ENCODE data around the gene IFT57. TPM values are rescaled to one million over a fixed set of nuclear protein-coding genes. Genes with fewer than 3 reads are reported as not detected.

The IFT57 gene
- total RNA-seq (2022; extraction: Qiagen RNA extraction) = 41.8 to 47.7 TPM (median 46.0 TPM) in 5 replicates

DNA sequence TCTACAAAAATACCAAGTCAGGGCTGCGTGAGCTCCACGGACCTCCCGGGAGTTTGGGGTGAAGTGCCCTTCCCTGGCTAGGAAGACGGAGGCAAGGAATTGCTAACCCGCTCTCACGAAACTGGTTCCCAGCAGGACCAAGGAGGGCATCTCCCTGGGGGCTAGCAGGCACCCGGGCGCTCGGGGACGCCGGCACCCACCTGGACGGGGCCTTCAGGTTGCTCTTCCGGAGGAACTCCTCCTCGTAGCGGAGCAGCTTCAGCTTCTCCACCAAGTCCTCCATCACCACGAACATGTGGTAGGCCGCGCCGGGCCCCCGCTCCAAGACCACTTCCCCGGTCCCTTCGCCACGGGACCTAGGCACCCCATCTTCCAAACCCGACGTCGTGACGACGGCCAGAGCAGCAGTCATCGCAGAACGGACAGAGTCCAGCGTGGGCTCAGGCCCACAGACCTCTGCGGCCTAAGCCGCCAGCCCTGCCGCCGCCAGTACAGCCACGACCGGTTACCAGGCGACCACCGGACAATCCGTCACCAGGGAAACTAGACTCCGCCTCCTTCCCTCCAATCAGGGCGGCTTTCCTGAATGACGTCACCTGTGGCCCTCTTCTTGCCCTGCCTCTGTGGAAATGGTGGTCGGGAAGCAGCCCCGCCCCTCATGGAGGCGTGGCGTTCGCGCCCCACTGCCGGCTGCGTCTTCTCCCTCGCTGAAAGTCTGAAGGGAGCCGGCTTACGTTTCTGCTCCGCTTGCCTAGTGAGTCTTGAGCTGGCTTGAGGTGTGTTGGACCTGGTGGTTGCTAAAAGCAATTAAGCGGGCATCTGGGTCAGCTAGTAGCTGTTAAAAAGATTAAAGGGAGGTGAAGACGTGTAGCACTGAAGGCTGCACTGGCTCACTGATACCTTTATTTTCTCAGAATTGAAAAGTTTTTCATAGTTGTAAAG lies at the start of gene IFT57:
TSS of gene IFT57 (minus strand) at position 514 of the 942 bp plus-strand sequence. CDS start at position 412, 102 bp downstream.

Other genes starting within 250 kb of the IFT57 start
- gene CD47, start 131.4 kb downstream of the IFT57 start, total RNA-seq (2022; extraction: Qiagen RNA extraction) = 31.9 to 41.6 TPM (median 37.8 TPM) in 5 replicates
- 0.05 to 0.34 TPM (median 0.10 TPM) in 4 of 5 replicates, not detected in the other for gene HHLA2, start 74.1 kb upstream of the IFT57 start, total RNA-seq (2022; extraction: Qiagen RNA extraction)